OCI-M2 (cell line): ENCODE data around the gene SRR.
"Not testable (repeated sequence)": the region's sequence is repeated elsewhere in the genome, so short reads cannot be mapped to it uniquely, and the experiment has no call there.

Experiments used
- DNase-seq: peaks from one replicate; lab custom pipeline; 2025; ENCODE audit not compliant: unreplicated experiment; lab: John Stamatoyannopoulos, UW

SRR gene

GRCh38 chr17:2303204-2304188 lies at the start of gene SRR, which contains the start of gene SMG6:
Gene SRR (plus strand): TSS chr17:2303950. CDS start chr17:2315561, 11,611 bp downstream.
Gene SMG6 (minus strand): TSS chr17:2303785. CDS start chr17:2303720, 65 bp downstream.
- peak; percentile 35 for DNase-seq

- DNase-seq, result not testable (repeated sequence)
Observed at GRCh38 chr17:2258830-2259229, 44.9 kb upstream of the SRR start.

- no peak for DNase-seq
Observed at GRCh38 chr17:2259769-2260536, 43.8 kb upstream of the SRR start.

- no peak for DNase-seq
Observed at GRCh38 chr17:2262135-2262587, 41.6 kb upstream of the SRR start.

GRCh38 chr17:2263183-2264066 lies 40.3 kb upstream of the SRR start:
- no peak for DNase-seq

GRCh38 chr17:2264067-2264860 lies 39.5 kb upstream of the SRR start:
- no peak for DNase-seq

- DNase-seq, result not testable (repeated sequence)
Observed at GRCh38 chr17:2265166-2265565, 38.6 kb upstream of the SRR start.

- DNase-seq, result no peak
Observed at GRCh38 chr17:2266045-2266864, 37.5 kb upstream of the SRR start.

GRCh38 chr17:2266865-2267228 lies 36.9 kb upstream of the SRR start:
- no peak for DNase-seq

- no peak for DNase-seq
Observed at GRCh38 chr17:2267354-2267753, 36.4 kb upstream of the SRR start.

- no peak for DNase-seq
Observed at GRCh38 chr17:2271985-2272702, 31.6 kb upstream of the SRR start.

GRCh38 chr17:2274414-2274813 lies 29.3 kb upstream of the SRR start:
- DNase-seq, result no peak

GRCh38 chr17:2275722-2276121 lies 28.0 kb upstream of the SRR start:
- DNase-seq, result no peak

- no peak for DNase-seq
Observed at GRCh38 chr17:2277429-2278170, 26.1 kb upstream of the SRR start.

GRCh38 chr17:2279707-2280106 lies 24.0 kb upstream of the SRR start:
- no peak for DNase-seq

- no peak for DNase-seq
Observed at GRCh38 chr17:2282297-2282873, 21.4 kb upstream of the SRR start.

- no peak for DNase-seq
Observed at GRCh38 chr17:2283302-2283701, 20.4 kb upstream of the SRR start.
